Measurements from ENCODE around the gene NKIRAS2.
A peak's percentile ranks its signal among the peaks of the same experiment; 100 is the strongest.

Gene NKIRAS2

GRCh38 chr17:42019509-42020404, at the start of gene NKIRAS2:
NKIRAS2 (plus strand) TSS chr17:42020090; CDS start chr17:42021578, 1,488 bp downstream.
- peak; percentile 90 for DNase-seq (ENCODE audit: low spot score)

DNA sequence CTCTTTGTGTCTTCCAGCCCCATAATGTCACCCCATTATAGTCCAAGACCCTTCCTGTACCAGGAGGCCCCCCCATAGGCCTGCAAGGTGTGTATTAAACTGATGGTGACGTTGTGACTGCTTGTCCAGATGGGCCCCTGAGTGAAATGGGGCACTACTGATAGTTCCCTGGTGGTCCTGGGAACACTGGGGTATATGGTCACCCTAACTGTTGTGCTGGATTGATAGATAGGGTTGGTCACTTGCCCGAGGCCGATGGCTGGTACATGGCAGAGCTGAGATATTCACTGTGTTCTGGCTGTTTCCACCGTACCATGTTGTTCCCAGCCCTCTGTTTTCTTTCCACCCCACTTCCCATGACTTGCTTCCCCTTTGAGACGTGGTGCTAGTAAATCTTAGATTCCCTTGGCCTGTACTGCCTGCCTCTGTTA, 49.0 kb upstream of the NKIRAS2 start:
- no peak for DNase-seq (ENCODE audit: low spot score)

GRCh38 chr17:41971721-41972523, 48.0 kb upstream of the NKIRAS2 start:
- no peak for DNase-seq (ENCODE audit: low spot score)

- DNase-seq (ENCODE audit: low spot score), result peak; percentile 89
Observed at GRCh38 chr17:41972571-41973407, 47.1 kb upstream of the NKIRAS2 start.

GRCh38 chr17:41973408-41973811, 46.5 kb upstream of the NKIRAS2 start:
- no peak for DNase-seq (ENCODE audit: low spot score)

DNA sequence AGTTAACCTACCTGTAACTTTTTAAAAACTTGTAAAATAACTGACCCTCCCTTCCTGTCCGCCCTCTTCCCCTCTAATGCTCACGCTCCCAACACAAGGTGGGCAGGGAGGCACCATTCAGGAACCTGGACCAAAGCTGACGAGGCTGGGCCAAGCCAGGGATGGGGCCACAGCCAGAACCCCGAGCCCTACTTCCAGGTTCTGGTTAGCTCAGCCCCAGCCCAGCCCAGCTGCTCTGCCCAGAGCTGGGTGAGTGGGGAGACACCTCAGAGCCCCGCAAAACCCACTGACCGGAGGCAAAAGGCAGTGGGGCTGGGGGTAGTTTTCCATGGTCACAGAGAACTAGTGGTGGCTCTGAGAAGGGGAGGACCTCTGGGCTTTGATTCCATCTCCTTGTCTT, 45.9 kb upstream of the NKIRAS2 start:
- no peak for DNase-seq (ENCODE audit: low spot score)

GRCh38 chr17:41974658-41975057, 45.2 kb upstream of the NKIRAS2 start:
- no peak for DNase-seq (ENCODE audit: low spot score)

DNA sequence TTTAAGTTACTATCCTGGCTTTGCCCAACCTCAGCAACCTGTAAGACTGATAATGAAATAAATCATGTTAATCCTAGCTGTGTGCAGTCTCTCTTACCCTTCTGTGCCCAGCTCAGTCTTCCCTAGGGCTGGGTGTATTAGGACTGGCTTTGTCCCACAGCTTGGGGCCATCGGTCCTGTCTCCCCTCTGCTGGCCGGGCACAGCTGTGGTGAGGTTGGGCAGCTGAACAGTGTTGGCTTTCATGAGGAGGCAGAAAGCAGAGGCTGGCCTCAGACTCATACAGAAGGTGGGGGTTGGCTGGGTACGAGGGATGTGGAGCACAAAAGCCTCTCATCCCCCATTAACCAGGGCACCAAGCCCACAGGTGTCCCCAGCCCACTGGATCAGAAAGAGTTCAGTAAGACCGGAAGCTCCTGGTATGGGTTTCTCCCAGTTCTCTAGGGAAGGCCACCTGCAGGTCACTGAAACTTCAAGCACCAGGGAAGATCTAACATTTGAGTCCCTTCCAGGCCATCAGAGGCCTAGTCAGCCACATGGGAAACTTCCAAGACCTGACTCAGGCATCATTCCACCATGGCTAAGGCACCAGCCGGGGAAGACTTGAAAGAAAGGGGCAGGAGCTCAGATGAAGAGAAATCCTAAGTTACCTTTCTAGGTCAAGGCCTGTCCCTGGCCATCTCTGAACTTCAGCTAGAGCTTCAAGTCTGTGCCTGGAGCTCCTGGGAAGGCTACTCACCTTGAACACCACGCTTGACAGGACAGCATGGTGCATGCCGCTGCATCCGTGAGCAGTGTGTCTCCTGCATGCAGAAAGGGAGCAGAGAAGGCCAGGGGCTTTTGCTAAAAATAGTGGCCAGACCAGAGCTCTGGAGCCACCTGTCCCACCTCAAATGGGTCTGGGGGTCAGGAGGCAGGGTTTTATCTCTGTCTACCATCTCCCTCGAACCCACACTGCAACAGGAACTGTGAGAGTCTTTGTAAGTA, 44.5 kb upstream of the NKIRAS2 start:
- DNase-seq (ENCODE audit: low spot score), result peak; percentile 26

DNA sequence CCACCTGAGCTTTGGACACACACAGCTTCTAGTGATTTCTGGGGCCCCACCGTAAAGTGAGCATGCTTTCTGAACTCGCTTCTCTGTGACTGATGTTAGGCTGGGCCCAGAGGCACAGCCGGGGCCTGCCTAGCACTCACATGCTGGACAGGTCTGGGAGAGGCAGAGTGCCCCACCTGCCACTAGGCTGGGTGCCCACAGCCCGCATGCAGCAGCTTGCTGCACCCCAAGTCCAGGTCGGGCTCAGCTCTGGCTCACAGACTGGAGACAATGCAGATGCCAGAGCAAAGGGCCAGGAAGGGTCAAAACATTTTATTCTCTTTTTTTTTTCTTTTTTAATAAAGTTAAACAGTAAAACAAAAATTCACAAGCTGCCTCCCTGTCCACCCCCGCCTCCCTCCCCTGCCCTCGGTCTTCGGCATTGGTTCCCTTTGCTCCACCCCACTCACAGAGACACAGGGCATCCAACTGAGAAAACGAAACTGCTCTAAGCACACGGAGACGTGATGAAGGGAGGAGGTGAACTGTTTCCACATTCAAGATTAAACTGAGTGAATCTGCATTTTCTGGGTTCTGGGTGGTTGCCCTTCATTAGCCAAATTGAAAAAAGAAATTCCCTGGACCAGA, 43.6 kb upstream of the NKIRAS2 start:
- peak; percentile 50 for DNase-seq (ENCODE audit: low spot score)

- no peak for DNase-seq (ENCODE audit: low spot score)
Observed at GRCh38 chr17:41977991-41978390, 41.9 kb upstream of the NKIRAS2 start.

DNA sequence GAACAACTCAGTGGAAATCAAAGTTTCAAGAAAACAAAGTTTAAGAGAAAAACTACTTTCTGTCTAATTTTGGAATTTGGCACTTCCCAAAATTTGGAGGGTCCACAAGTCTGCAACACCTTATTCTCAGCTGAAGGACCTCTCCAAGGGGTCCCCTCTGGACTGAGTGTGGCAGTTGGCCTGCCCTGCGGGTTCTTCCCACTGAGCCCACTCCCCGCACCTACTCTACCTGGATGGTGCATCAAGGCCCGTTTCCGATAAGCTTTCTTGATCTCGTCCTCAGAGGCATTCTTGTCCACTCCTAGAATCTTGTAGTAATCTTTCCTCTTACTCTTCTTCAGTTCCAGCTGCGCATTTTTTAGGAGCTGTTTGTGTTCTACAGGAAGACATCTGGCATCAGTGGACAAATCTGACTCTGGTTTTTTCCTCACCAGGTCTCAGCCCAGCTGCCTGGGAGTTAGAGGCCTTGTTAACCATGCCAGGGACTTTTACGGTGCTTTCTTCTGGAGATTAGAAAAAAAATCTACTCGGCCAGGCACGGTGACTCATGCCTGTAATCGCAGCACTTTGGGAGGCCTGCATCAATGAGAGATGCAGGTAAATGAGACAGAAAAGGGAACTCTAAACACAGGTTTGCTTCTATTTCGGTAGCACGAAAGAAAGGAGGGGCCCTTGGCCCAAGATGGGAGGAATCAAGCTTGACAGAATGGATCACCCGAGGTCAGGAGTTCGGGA, 37.7 kb upstream of the NKIRAS2 start:
- DNase-seq (ENCODE audit: low spot score), result peak; percentile 23

DNA sequence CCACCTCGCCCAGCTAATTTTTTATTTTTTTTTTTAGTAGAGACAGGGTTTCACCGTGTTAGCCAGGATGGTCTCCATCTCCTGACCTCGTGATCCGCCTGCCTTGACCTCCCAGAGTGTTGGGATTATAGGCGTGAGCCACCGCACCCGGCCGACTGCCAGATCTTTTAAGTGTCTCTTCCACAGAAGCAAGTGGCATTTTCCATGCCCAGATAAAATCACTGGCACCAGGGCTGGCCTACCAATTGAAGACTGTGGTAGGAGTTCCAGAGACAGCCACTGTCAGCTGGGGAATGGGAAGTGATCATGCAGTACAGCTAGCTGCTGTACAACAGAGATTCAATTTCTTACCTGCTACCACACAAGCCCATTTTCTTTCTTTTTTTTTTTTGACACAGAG, 35.4 kb upstream of the NKIRAS2 start:
- DNase-seq (ENCODE audit: low spot score), result no peak

DNA sequence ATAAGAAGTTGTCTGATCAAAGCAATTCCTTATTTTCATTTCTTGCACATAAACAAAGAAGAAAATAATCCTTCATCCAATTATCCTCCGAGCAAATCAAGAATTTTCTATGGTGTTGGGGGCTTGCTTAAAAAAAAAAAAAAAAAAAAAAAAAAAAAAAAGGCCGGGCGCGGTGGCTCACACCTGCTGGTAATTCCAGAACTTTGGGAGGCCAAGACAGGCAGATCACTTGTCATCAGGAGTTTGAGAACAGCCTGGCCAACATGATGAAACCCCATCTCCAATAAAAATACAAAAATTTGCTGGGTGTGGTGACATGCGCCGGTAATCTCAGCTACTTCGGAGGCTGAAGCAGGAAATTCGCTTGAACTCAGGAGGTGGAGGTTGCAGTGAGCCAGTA, 34.0 kb upstream of the NKIRAS2 start:
- DNase-seq (ENCODE audit: low spot score), result no peak

DNA sequence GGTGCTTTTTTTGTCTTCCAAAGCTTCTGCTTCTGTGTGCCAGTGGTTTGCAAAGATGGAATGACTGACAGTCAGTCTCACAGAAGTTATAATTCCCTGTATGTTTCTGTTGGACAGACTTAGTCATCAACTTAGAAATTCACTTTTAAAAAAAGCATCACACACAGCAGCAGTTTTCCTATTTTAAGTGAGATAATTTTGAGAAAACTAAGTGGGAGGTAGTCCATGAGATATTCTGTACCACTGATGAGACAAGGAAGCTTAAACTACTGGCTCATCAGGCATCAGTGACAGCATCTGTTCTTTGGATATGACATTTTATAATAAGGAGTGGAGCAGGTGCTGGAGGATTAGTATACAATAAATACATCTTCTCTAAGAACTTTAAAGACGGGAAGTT, 33.3 kb upstream of the NKIRAS2 start:
- DNase-seq (ENCODE audit: low spot score), result no peak

DNA sequence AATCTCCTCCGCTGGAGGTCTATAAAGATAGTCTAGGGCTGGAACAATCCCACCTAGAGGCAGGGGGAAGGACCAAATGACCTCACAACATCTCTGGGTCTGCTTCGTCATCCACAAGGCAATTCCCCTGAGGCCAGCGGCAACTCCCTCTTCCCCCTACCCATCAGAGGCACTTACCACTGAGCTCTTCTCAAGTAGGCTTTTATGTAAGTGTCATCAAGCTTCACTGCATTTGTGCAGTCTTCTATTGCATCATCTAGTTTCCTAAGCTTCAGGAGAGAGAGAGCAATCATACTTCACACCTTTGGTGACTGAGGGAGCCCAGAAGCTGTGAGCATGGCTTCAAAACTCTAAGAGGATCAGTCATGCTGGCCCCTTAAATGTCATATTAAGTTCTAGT, 32.2 kb upstream of the NKIRAS2 start:
- DNase-seq (ENCODE audit: low spot score), result no peak

- DNase-seq (ENCODE audit: low spot score), result no peak
Observed at GRCh38 chr17:41988418-41988817, 31.5 kb upstream of the NKIRAS2 start.

DNA sequence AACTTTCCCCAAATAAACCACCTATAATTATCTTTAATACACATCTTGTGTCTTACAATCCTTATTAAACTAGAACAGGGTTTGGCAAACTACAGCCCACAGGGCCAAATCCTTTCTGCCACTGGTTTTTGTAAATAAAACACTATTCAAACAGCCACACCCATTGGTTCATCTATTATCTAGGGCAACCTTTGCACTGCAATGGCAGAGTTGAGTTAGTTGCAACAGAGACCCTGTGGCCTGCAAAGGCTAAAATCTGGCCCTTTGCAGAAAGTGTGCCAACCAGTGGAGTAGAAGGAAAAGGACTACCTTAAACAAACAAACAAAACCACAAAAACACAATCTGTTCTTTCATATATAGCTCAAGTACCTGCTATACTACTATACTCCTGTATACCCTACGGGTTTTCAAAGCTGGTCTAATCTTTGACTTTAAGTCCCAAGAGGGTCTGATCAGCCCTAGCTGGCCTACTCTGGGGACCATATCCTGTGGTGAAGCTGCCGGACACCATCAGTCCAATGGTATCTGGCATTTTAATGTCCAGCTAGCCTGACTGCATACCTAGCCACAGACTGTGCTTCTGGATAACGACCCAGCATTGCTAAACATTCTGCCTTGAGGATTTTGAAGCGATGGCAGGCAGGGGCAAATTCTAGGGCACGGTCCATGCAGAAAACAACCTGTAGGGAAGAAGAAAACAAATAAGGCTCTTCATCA, 30.0 kb upstream of the NKIRAS2 start:
- no peak for DNase-seq (ENCODE audit: low spot score)

- DNase-seq (ENCODE audit: low spot score), result no peak
Observed at GRCh38 chr17:41992576-41992975, 27.3 kb upstream of the NKIRAS2 start.

GRCh38 chr17:41996855-41997164, 23.1 kb upstream of the NKIRAS2 start:
- no peak for DNase-seq (ENCODE audit: low spot score)
